Calu3 (cell line): ENCODE data around the gene PLA1A. TPM values are rescaled to one million over a fixed set of nuclear protein-coding genes. Genes with fewer than 3 reads are reported as not detected.
"Not testable (repeated sequence)": the region's sequence is repeated elsewhere in the genome, so short reads cannot be mapped to it uniquely, and the experiment has no call there.

Experiments used
- Bru-seq: library from RNA; stranded (reverse); fragments of 400-500 nt; gene quantifications from one replicate; lab custom pipeline; 2021; lab: Mats Ljungman, UMichigan
- BruChase-seq, 2 experiments: library from RNA; stranded (reverse); fragments of 400-500 nt; gene quantifications; one replicate each; lab custom pipeline; 2021; lab: Mats Ljungman, UMichigan
- BruUV-seq: library from RNA; stranded (reverse); fragments of 400-500 nt; replicated peaks from 2 replicates; lab custom pipeline; 2021; lab: Mats Ljungman, UMichigan
- CTCF ChIA-PET: fragments of 300-600 bp; sonication (Branson Sonifier 250); formaldehyde crosslinking; loops from one replicate; lab custom pipeline; 2022; ENCODE audit warnings: antibody characterized with exemption; lab: Charles Lee
- DNase-seq: peaks from one replicate; pipeline ENCODE4 v3.0.0; 2022
- H3K27ac Mint-ChIP-seq: one replicate; pipeline ENCODE4 v1.8.0; 2022; ENCODE audit warnings: mixed read lengths; ENCODE audit not compliant: unreplicated experiment
- H3K27me3 Mint-ChIP-seq: one replicate; pipeline ENCODE4 v1.8.0; 2022; ENCODE audit warnings: mixed read lengths; ENCODE audit not compliant: unreplicated experiment
- H3K36me3 Mint-ChIP-seq: one replicate; pipeline ENCODE4 v1.8.0; 2022; ENCODE audit warnings: mild to moderate bottlenecking, moderate library complexity, mixed read lengths; ENCODE audit not compliant: insufficient read depth, unreplicated experiment
- H3K4me1 Mint-ChIP-seq: one replicate; pipeline ENCODE4 v1.8.0; 2022; ENCODE audit warnings: mild to moderate bottlenecking, low read depth, mixed read lengths; ENCODE audit not compliant: unreplicated experiment
- H3K4me3 Mint-ChIP-seq: one replicate; pipeline ENCODE4 v1.8.0; 2022; ENCODE audit warnings: mild to moderate bottlenecking, low read depth, moderate library complexity, mixed read lengths; ENCODE audit not compliant: unreplicated experiment
- H3K9me3 Mint-ChIP-seq: one replicate; pipeline ENCODE4 v1.8.0; 2022; ENCODE audit warnings: low read depth, mixed read lengths; ENCODE audit not compliant: unreplicated experiment
- CTCF ChIP-seq: fragments of 200-600 bp; IDR thresholded peaks from one replicate; pipeline ENCODE4 v1.8.0; 2022; ENCODE audit warnings: antibody characterized with exemption; ENCODE audit not compliant: unreplicated experiment
- intact Hi-C: fragments of 100-400 bp; cut with micrococcal nuclease; formaldehyde crosslinking; loops from one replicate; pipeline ENCODE4 v1.10.0; 2022; ENCODE audit not compliant: unreplicated experiment
- long read RNA-seq: library from polyadenylated mRNA; stranded (forward); transcript quantifications from one replicate; pipeline ENCODE4 v2.0.0, GENCODE V29; 2022
- total RNA-seq: library from RNA; stranded (reverse); gene quantifications from 2 replicates; pipeline ENCODE4 v1.2.3, GENCODE V29; 2022

PLA1A gene, protein sequence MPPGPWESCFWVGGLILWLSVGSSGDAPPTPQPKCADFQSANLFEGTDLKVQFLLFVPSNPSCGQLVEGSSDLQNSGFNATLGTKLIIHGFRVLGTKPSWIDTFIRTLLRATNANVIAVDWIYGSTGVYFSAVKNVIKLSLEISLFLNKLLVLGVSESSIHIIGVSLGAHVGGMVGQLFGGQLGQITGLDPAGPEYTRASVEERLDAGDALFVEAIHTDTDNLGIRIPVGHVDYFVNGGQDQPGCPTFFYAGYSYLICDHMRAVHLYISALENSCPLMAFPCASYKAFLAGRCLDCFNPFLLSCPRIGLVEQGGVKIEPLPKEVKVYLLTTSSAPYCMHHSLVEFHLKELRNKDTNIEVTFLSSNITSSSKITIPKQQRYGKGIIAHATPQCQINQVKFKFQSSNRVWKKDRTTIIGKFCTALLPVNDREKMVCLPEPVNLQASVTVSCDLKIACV
- total RNA-seq (0.81 and 0.99 TPM in 2 replicates), Bru-seq, nascent RNA (percentile 23 among the genes with signal in this experiment), BruChase-seq, experiment 1, labeled RNA remaining after a 6-hour chase (percentile 13 among the genes with signal in this experiment), BruChase-seq, experiment 2, labeled RNA remaining after a 2-hour chase (percentile 10 among the genes with signal in this experiment)
- long read RNA-seq, partial matches to known transcripts: 0 of 1 reads
- long read RNA-seq, other reads (novel, unspliced or antisense): 0 of 1 reads

GRCh38 chr3:119597548-119598288 lies at the start of gene PLA1A:
PLA1A (plus strand) TSS chr3:119597885; CDS start chr3:119597914, 29 bp downstream.
- BruUV-seq: no TSS peak
- H3K27ac Mint-ChIP-seq: peak within 1 kb of the TSS; percentile 15
- no peaks in the 10 kb centered on the region for H3K36me3 Mint-ChIP-seq
- no peaks in the 10 kb centered on the region for H3K9me3 Mint-ChIP-seq
- no peak within 1 kb of the TSS for H3K4me3 Mint-ChIP-seq
- no peak for TF ChIP-seq CTCF
- intact Hi-C loops: no loop called here
- peak; percentile 2 for DNase-seq
- peaks cover 9% of the 10 kb centered on the region for H3K4me1 Mint-ChIP-seq
- peaks cover 9% of the 10 kb centered on the region for H3K27me3 Mint-ChIP-seq
- CTCF ChIA-PET: no interaction called here

DNA sequence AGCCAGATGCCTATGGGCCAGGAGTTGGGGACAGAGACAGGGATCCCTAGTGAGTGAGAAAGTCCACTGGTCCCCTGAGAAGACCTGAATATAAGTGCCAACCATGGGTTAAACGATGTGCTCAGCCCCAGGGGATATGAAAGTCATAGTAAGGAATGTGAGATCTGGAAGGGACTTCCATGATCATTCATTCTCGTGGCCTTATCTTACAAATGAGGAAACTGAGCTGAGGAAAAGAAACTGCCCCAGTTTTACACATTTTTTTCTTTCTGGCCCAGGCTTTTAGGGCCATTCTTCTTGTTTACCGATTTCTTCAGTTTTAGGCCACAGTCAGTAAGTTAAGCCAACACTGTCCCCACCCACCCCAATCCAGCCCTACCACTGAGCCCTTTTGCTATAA lies 49.3 kb upstream of the PLA1A start:
- no peaks in the 10 kb centered on the region for H3K9me3 Mint-ChIP-seq
- no peaks in the 10 kb centered on the region for H3K36me3 Mint-ChIP-seq
- no peak for DNase-seq
- intact Hi-C loops: no loop called here
- CTCF ChIA-PET: no interaction called here
- BruUV-seq: no TSS peak
- no peak overlapping the region for H3K4me3 Mint-ChIP-seq
- no peaks in the 10 kb centered on the region for H3K27me3 Mint-ChIP-seq
- TF ChIP-seq CTCF: no peak
- H3K27ac Mint-ChIP-seq: no peak overlapping the region
- H3K4me1 Mint-ChIP-seq: no peaks in the 10 kb centered on the region

DNA sequence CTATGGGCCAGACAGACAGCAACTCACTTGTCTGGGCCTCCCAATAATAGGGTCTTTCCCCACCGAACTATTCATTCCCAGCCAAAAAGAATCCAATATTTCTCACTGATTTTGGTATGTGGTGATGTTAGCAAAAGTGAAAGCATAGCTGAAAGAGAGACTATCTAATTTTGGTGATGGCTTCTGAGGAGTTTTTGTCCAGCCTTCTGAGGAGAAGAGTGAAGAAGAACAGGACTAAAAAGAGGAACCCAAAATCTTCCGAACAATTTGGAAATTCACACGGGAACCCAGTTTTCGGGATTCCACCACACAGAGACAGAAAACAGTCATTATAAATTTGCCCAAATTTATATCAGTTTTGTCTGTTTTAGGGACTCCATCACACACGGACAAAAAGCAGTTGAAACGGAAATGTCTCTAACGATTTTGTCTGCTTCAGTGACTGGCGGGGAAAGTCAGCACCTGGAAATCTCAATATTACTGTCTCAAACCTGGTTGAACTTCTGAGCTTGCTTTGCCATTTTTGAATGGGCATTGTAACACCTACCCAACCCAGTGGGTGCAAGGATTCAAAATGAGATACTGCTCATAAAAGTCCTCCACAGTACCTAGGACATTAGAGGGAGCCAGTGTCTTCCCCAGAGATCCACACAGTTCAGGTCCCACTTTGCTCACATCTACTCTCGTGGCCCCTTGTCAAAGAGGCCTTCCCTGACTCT lies 47.3 kb upstream of the PLA1A start:
- intact Hi-C loops: no loop called here
- H3K27me3 Mint-ChIP-seq: no peaks in the 10 kb centered on the region
- H3K36me3 Mint-ChIP-seq: no peaks in the 10 kb centered on the region
- CTCF ChIA-PET: interaction anchor here (1.0 kb wide), 1 partner anchor 8 kb away, joined by 3 read pairs; no protein-coding TSS in a partner anchor
- no peaks in the 10 kb centered on the region for H3K9me3 Mint-ChIP-seq
- H3K27ac Mint-ChIP-seq: no peak overlapping the region
- H3K4me1 Mint-ChIP-seq: no peaks in the 10 kb centered on the region
- TF ChIP-seq CTCF: no peak
- no TSS peak for BruUV-seq
- DNase-seq: no peak
- no peak overlapping the region for H3K4me3 Mint-ChIP-seq

DNA sequence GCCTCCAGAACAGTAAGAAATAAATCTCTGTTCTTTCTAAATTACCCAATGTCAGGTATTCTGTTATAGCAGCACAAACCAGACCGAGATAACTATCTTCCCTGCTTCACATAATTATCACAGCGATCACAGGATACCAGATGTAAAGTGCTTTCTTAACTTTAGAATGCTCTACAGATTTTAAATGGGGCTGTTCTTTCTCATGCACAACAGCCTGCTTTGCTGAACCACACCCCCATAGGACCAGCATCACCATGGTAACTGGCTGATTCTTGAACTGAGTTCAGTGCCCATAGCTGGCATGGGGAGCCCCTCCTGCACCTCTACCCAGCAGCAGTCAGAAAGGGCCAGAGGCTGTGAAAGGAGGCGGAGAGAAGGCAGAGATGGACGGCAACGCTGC lies 46.1 kb upstream of the PLA1A start:
- no peak for DNase-seq
- H3K4me3 Mint-ChIP-seq: no peak overlapping the region
- no peaks in the 10 kb centered on the region for H3K9me3 Mint-ChIP-seq
- H3K27me3 Mint-ChIP-seq: no peaks in the 10 kb centered on the region
- CTCF ChIA-PET: interaction anchor here (0.5 to 0.7 kb wide), 3 partner anchors 17 to 269 kb away, joined by 4 to 9 read pairs (median 5); no protein-coding TSS in a partner anchor
- H3K27ac Mint-ChIP-seq: no peak overlapping the region
- no peaks in the 10 kb centered on the region for H3K4me1 Mint-ChIP-seq
- intact Hi-C loops: no loop called here
- H3K36me3 Mint-ChIP-seq: no peaks in the 10 kb centered on the region
- no TSS peak for BruUV-seq
- no peak for TF ChIP-seq CTCF

- DNase-seq, H3K4me1 Mint-ChIP-seq, BruUV-seq, H3K27ac Mint-ChIP-seq, H3K27me3 Mint-ChIP-seq, H3K9me3 Mint-ChIP-seq, H3K4me3 Mint-ChIP-seq, intact Hi-C loops, H3K36me3 Mint-ChIP-seq: not testable (repeated sequence)
- CTCF ChIA-PET: interaction anchor here (1.2 kb wide), 1 partner anchor 18 kb away, joined by 3 read pairs; no protein-coding TSS in a partner anchor
Observed at GRCh38 chr3:119552928-119553327, 44.8 kb upstream of the PLA1A start.
